HEK293 (cell line): ENCODE data around the gene TOR1A.

Experiments
- CTCF ChIA-PET: fragments of 350-600 bp; formaldehyde crosslinking; extraction: SDS; loops from one replicate; lab custom pipeline; 2021; ENCODE audit warnings: antibody characterized with exemption; lab: Yijun Ruan, JAX
- POLR2A ChIA-PET: fragments of 300-600 bp; formaldehyde crosslinking; extraction: SDS; loops from one replicate; lab custom pipeline; 2020; ENCODE audit warnings: antibody characterized with exemption, inconsistent platforms; lab: Yijun Ruan, JAX
- H3K27ac ChIP-seq: fragments of 200-500 bp; sonication (Bioruptor generic); 2 replicates; pipeline ENCODE4 v1.5.1; 2014; ENCODE audit warnings: low read depth, low read length, control low read depth, inconsistent platforms; ENCODE audit errors: extremely low read depth
- H3K36me3 ChIP-seq, 2 experiments: fragments of 200-500 bp in 1 of 2; sonication (Bioruptor generic) in 1 of 2; 1 replicate in 1 of 2; 2 replicates in 1 of 2; pipeline ENCODE4 v1.5.1; 2014 to 2017; ENCODE audit warnings: inconsistent platforms in 2 of 2, low read length in 2 of 2; ENCODE audit not compliant: control insufficient read depth in 2 of 2, insufficient read depth in 1 of 2
- H3K4me1 ChIP-seq: fragments of 200-500 bp; sonication (Bioruptor generic); 2 replicates; pipeline ENCODE4 v1.5.1; 2014; ENCODE audit warnings: mild to moderate bottlenecking, low read length, inconsistent platforms; ENCODE audit not compliant: control insufficient read depth, insufficient read depth
- H3K4me3 ChIP-seq: 2 replicates; pipeline ENCODE4 v1.5.1; 2011; ENCODE audit warnings: low read depth, mild to moderate bottlenecking, control low read depth, low read length, moderate library complexity
- H3K9me3 ChIP-seq: fragments of 200-500 bp; sonication (Bioruptor generic); 2 replicates; pipeline ENCODE4 v1.5.1; 2014; ENCODE audit warnings: low read depth, low read length, inconsistent platforms; ENCODE audit not compliant: control insufficient read depth, insufficient read depth
- FEZF1 ChIP-seq: fragments of 450-650 bp; formaldehyde crosslinking; IDR thresholded peaks from 2 replicates; pipeline ENCODE4 v1.5.1; 2016; ENCODE audit warnings: missing biosample characterization, missing genetic modification characterization
- GLIS1 ChIP-seq: fragments of 450-650 bp; formaldehyde crosslinking; IDR thresholded peaks from 2 replicates; pipeline ENCODE4 v1.5.1; 2016; ENCODE audit warnings: missing biosample characterization, missing genetic modification characterization
- OVOL3 ChIP-seq: fragments of 450-650 bp; formaldehyde crosslinking; IDR thresholded peaks from 2 replicates; pipeline ENCODE4 v1.5.1; 2016; ENCODE audit warnings: missing biosample characterization, missing genetic modification characterization
- PRDM4 ChIP-seq: fragments of 450-650 bp; formaldehyde crosslinking; IDR thresholded peaks from 2 replicates; pipeline ENCODE4 v1.5.1; 2017; ENCODE audit warnings: missing biosample characterization, missing genetic modification characterization
- SCRT2 ChIP-seq: fragments of 450-650 bp; formaldehyde crosslinking; IDR thresholded peaks from 2 replicates; pipeline ENCODE4 v1.5.1; 2016; ENCODE audit warnings: missing biosample characterization, missing genetic modification characterization
- SP2 ChIP-seq: fragments of 450-650 bp; formaldehyde crosslinking; IDR thresholded peaks from 2 replicates; pipeline ENCODE4 v1.5.1; 2016; ENCODE audit warnings: missing biosample characterization, missing genetic modification characterization
- ZBTB48 ChIP-seq: fragments of 450-650 bp; formaldehyde crosslinking; IDR thresholded peaks from 2 replicates; pipeline ENCODE4 v1.5.1; 2016; ENCODE audit warnings: missing biosample characterization, missing genetic modification characterization
- ZFP3 ChIP-seq: fragments of 450-650 bp; formaldehyde crosslinking; IDR thresholded peaks from 2 replicates; pipeline ENCODE4 v1.5.1; 2016; ENCODE audit warnings: low read depth, missing biosample characterization, missing genetic modification characterization
- ZFP69B ChIP-seq: fragments of 450-650 bp; formaldehyde crosslinking; IDR thresholded peaks from 2 replicates; pipeline ENCODE4 v1.5.1; 2016; ENCODE audit warnings: missing biosample characterization, missing genetic modification characterization
- ZIC2 ChIP-seq: fragments of 450-650 bp; formaldehyde crosslinking; IDR thresholded peaks from 2 replicates; pipeline ENCODE4 v1.5.1; 2016; ENCODE audit warnings: missing biosample characterization, missing genetic modification characterization
- ZNF138 ChIP-seq: fragments of 450-650 bp; formaldehyde crosslinking; IDR thresholded peaks from 2 replicates; pipeline ENCODE4 v1.5.1; 2016; ENCODE audit warnings: missing biosample characterization, missing genetic modification characterization, borderline replicate concordance
- ZNF140 ChIP-seq: fragments of 450-650 bp; formaldehyde crosslinking; IDR thresholded peaks from 2 replicates; pipeline ENCODE4 v1.5.1; 2016; ENCODE audit warnings: missing biosample characterization, missing genetic modification characterization
- ZNF24 ChIP-seq: fragments of 450-650 bp; formaldehyde crosslinking; IDR thresholded peaks from 2 replicates; pipeline ENCODE4 v1.5.1; 2016; ENCODE audit warnings: missing biosample characterization, missing genetic modification characterization
- ZNF266 ChIP-seq: fragments of 450-650 bp; formaldehyde crosslinking; IDR thresholded peaks from 2 replicates; pipeline ENCODE4 v1.5.1; 2016; ENCODE audit warnings: missing biosample characterization, missing genetic modification characterization, low read depth
- ZNF324 ChIP-seq: fragments of 450-650 bp; formaldehyde crosslinking; IDR thresholded peaks from 2 replicates; pipeline ENCODE4 v1.5.1; 2016; ENCODE audit warnings: missing biosample characterization, missing genetic modification characterization
- ZNF335 ChIP-seq: fragments of 450-650 bp; formaldehyde crosslinking; conservative IDR thresholded peaks from 2 replicates; pipeline ENCODE4 v1.5.1; 2016; ENCODE audit warnings: missing biosample characterization, missing genetic modification characterization
- ZNF558 ChIP-seq: fragments of 450-650 bp; formaldehyde crosslinking; IDR thresholded peaks from 2 replicates; pipeline ENCODE4 v1.5.1; 2016; ENCODE audit warnings: missing biosample characterization, missing genetic modification characterization
- ZNF561 ChIP-seq: fragments of 450-650 bp; IDR thresholded peaks from 2 replicates; pipeline ENCODE4 v1.5.1; 2018; ENCODE audit warnings: missing biosample characterization, missing genetic modification characterization, borderline replicate concordance
- ZNF747 ChIP-seq: fragments of 450-650 bp; formaldehyde crosslinking; IDR thresholded peaks from 2 replicates; pipeline ENCODE4 v1.5.1; 2016; ENCODE audit warnings: missing biosample characterization, missing genetic modification characterization
- ZNF76 ChIP-seq: fragments of 450-650 bp; formaldehyde crosslinking; IDR thresholded peaks from 2 replicates; pipeline ENCODE4; 2016; ENCODE audit warnings: low read depth, missing biosample characterization, missing genetic modification characterization, borderline replicate concordance
- TF ChIP-seq, protein P1 (sequence below): fragments of 450-650 bp; formaldehyde crosslinking; IDR thresholded peaks from 2 replicates; pipeline ENCODE4 v1.5.1; 2016; ENCODE audit warnings: missing biosample characterization, missing genetic modification characterization, borderline replicate concordance
- TF ChIP-seq, protein P2 (sequence below): sonication (generic); formaldehyde crosslinking; IDR thresholded peaks from 2 replicates; pipeline ENCODE4 v1.8.1; 2022; ENCODE audit warnings: mild to moderate bottlenecking, moderate library complexity, missing genetic modification reagents
- TF ChIP-seq, protein P3 (sequence below): fragments of 450-650 bp; formaldehyde crosslinking; IDR thresholded peaks from 2 replicates; pipeline ENCODE4 v1.5.1; 2016; ENCODE audit warnings: missing biosample characterization, missing genetic modification characterization, borderline replicate concordance

Gene TOR1A

DNA sequence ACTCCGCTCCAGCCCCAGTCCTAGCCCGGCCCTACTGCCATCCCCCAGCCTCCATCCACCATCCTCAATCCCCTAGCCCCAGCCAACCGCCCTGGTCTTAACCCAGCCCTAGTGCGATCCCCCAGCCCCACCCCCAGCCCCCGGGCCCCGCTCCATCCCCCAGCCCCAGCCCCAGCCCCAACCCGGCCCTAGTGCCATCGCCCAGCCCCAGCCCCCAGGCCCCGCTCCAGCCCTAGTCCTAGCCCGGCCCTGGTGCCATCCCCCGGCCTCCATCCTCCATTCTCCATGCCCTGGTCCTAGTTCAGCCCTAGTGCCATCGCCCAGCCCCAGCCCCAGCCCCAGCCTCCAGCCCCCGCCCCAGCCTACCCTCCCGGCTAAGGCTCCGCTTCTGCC, 398 bp downstream of the TOR1A start:
- Histone ChIP-seq H3K27ac (peak overlapping the region; percentile 88), H3K4me1 (no peaks in the 10 kb centered on the region), H3K9me3 (no peaks in the 10 kb centered on the region), H3K4me3 (peak overlapping the region; percentile 98)
- CTCF ChIA-PET: no interaction called here
- POLR2A ChIA-PET: interaction anchor here (0.6 to 6.5 kb wide), 6 partner anchors 10 to 1009 kb away, joined by 3 to 36 read pairs (median 8); partner anchors contain the start of genes C9orf78, EXOSC2 and USP20
- TF ChIP-seq ZNF76 (tag by site-specific recombination) (no peak), ZNF324 (tag by site-specific recombination) (no peak), ZNF561 (no peak), ZNF747 (tag by site-specific recombination) (no peak), PRDM4 (tag by site-specific recombination) (no peak), ZNF266 (tag by site-specific recombination) (no peak), ZBTB48 (tag by site-specific recombination) (no peak), OVOL3 (no peak), ZNF558 (no peak), SP2 (tag by site-specific recombination) (no peak), FEZF1 (tag by site-specific recombination) (no peak), ZNF140 (tag by site-specific recombination) (no peak), ZNF24 (tag by site-specific recombination) (no peak), ZIC2 (tag by site-specific recombination) (no peak)
- TF ChIP-seq, protein P1, sequence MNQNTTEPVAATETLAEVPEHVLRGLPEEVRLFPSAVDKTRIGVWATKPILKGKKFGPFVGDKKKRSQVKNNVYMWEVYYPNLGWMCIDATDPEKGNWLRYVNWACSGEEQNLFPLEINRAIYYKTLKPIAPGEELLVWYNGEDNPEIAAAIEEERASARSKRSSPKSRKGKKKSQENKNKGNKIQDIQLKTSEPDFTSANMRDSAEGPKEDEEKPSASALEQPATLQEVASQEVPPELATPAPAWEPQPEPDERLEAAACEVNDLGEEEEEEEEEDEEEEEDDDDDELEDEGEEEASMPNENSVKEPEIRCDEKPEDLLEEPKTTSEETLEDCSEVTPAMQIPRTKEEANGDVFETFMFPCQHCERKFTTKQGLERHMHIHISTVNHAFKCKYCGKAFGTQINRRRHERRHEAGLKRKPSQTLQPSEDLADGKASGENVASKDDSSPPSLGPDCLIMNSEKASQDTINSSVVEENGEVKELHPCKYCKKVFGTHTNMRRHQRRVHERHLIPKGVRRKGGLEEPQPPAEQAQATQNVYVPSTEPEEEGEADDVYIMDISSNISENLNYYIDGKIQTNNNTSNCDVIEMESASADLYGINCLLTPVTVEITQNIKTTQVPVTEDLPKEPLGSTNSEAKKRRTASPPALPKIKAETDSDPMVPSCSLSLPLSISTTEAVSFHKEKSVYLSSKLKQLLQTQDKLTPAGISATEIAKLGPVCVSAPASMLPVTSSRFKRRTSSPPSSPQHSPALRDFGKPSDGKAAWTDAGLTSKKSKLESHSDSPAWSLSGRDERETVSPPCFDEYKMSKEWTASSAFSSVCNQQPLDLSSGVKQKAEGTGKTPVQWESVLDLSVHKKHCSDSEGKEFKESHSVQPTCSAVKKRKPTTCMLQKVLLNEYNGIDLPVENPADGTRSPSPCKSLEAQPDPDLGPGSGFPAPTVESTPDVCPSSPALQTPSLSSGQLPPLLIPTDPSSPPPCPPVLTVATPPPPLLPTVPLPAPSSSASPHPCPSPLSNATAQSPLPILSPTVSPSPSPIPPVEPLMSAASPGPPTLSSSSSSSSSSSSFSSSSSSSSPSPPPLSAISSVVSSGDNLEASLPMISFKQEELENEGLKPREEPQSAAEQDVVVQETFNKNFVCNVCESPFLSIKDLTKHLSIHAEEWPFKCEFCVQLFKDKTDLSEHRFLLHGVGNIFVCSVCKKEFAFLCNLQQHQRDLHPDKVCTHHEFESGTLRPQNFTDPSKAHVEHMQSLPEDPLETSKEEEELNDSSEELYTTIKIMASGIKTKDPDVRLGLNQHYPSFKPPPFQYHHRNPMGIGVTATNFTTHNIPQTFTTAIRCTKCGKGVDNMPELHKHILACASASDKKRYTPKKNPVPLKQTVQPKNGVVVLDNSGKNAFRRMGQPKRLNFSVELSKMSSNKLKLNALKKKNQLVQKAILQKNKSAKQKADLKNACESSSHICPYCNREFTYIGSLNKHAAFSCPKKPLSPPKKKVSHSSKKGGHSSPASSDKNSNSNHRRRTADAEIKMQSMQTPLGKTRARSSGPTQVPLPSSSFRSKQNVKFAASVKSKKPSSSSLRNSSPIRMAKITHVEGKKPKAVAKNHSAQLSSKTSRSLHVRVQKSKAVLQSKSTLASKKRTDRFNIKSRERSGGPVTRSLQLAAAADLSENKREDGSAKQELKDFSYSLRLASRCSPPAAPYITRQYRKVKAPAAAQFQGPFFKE (tag by site-specific recombination): no peak
- TF ChIP-seq, protein P2, sequence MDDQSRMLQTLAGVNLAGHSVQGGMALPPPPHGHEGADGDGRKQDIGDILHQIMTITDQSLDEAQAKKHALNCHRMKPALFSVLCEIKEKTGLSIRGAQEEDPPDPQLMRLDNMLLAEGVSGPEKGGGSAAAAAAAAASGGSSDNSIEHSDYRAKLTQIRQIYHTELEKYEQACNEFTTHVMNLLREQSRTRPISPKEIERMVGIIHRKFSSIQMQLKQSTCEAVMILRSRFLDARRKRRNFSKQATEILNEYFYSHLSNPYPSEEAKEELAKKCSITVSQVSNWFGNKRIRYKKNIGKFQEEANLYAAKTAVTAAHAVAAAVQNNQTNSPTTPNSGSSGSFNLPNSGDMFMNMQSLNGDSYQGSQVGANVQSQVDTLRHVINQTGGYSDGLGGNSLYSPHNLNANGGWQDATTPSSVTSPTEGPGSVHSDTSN: no peak
- TF ChIP-seq, all 188 proteins: peak for 0
- peaks cover 36 to 48% of the 10 kb centered on the region in 2 experiments; a peak in 2 of 3 replicates for H3K36me3 ChIP-seq

GRCh38 chr9:129822898-129823541, 916 bp downstream of the TOR1A start:
- Histone ChIP-seq H3K4me1 (no peaks in the 10 kb centered on the region), H3K36me3 (peaks cover 34 to 50% of the 10 kb centered on the region in 2 experiments), H3K4me3 (peak overlapping the region; percentile 98), H3K27ac (peak overlapping the region; percentile 49; the same call in 1 of the 2 replicates), H3K9me3 (no peaks in the 10 kb centered on the region)
- POLR2A ChIA-PET: interaction anchor here (1.0 to 6.5 kb wide), 4 partner anchors 10 to 870 kb away, joined by 3 to 36 read pairs (median 11); partner anchors contain the start of genes C9orf78, EXOSC2 and USP20
- CTCF ChIA-PET: no interaction called here
- TF ChIP-seq GLIS1 (tag by site-specific recombination): peak; percentile 73
- no peak for TF ChIP-seq ZNF138
- no peak for TF ChIP-seq SCRT2 (tag by site-specific recombination)
- peak; percentile 73 for TF ChIP-seq SP2 (tag by site-specific recombination)
- no peak for TF ChIP-seq ZFP3 (tag by site-specific recombination)
- no peak for TF ChIP-seq ZFP69B (tag by site-specific recombination)
- peak; percentile 24 for TF ChIP-seq ZNF335
- TF ChIP-seq, protein P3, sequence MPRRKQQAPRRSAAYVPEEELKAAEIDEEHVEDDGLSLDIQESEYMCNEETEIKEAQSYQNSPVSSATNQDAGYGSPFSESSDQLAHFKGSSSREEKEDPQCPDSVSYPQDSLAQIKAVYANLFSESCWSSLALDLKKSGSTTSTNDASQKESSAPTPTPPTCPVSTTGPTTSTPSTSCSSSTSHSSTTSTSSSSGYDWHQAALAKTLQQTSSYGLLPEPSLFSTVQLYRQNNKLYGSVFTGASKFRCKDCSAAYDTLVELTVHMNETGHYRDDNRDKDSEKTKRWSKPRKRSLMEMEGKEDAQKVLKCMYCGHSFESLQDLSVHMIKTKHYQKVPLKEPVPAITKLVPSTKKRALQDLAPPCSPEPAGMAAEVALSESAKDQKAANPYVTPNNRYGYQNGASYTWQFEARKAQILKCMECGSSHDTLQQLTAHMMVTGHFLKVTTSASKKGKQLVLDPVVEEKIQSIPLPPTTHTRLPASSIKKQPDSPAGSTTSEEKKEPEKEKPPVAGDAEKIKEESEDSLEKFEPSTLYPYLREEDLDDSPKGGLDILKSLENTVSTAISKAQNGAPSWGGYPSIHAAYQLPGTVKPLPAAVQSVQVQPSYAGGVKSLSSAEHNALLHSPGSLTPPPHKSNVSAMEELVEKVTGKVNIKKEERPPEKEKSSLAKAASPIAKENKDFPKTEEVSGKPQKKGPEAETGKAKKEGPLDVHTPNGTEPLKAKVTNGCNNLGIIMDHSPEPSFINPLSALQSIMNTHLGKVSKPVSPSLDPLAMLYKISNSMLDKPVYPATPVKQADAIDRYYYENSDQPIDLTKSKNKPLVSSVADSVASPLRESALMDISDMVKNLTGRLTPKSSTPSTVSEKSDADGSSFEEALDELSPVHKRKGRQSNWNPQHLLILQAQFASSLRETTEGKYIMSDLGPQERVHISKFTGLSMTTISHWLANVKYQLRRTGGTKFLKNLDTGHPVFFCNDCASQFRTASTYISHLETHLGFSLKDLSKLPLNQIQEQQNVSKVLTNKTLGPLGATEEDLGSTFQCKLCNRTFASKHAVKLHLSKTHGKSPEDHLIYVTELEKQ: no peak
